ENCODE measurements around the gene RPN2. TPM values are rescaled to one million over a fixed set of nuclear protein-coding genes. Genes with fewer than 3 reads are reported as not detected.
A peak's percentile ranks its signal among the peaks of the same experiment; 100 is the strongest.

Gene RPN2
- total RNA-seq, 1 experiment from 2014 or later = 234 TPM

DNA sequence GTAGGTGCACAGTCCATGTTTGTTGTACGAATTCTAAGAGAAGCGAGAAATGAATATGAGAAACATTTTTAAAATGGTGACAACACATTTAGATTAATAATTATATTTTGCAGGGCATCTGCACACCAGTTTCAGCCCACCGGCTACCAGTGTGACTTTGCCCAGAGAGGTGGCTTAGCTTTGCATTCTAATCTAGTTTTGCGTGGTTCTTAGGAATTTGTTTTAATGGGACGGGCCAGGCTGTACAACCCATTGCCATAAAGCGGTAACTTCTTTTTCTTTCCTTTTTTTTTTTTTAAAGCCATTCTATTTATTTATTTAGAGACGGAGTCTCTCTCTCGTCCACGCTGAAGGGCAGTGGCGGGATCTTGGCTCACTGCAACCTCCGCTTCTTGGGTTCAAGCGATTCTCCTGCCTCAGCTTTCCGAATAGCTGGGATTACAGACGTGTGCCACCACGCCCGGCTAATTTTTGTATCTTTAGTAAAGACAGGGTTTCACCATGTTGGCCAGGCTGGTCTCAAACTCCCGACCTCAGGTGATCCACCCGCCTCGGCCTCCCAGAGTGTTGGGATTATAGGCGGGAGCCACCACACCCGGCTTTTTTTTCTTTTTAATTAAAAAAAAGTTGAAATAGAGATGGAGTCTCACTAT is 111.2 kb downstream of the RPN2 start:
- no peak overlapping the region for H3K56ac ChIP-seq (ENCODE audit: insufficient read length, low read depth, low read length)
- DNase-seq = no peak
- H3K4me2 ChIP-seq (ENCODE audit: insufficient read depth, insufficient read length, low read length) = peak overlapping the region; percentile 76
- no CpG with 5 or more reads among the region's 21 CpGs for WGBS (ENCODE audit: extremely low coverage, insufficient read length, low lambda C conversion rate)
- H2BK12ac ChIP-seq (ENCODE audit: insufficient read length, low read depth, low read length) = no peak overlapping the region
- Mint-ChIP-seq H3K27me3 (ENCODE audit: low read depth) (peaks cover 5% of the 10 kb centered on the region; the same call in 1 of the 2 replicates), H3K36me3 (ENCODE audit: insufficient read depth in 1 of 3, low read depth in 3 of 3) (peaks cover 26 to 29% (median 28%) of the 10 kb centered on the region in 3 experiments), H3K27ac (peak overlapping the region in 2 of 3 experiments; percentile 31 to 53; a peak in 4 of 7 replicates), H3K4me1 (peaks cover 29 to 32% of the 10 kb centered on the region in 2 experiments), H3K4me3 (peak overlapping the region; percentile 82 to 89), H3K9me3 (peaks cover 13 to 17% of the 10 kb centered on the region in 2 experiments)
- H2BK120ac ChIP-seq (ENCODE audit: low read depth, low read length, poor library complexity, severe bottlenecking) = no peak overlapping the region
- H3K79me1 ChIP-seq (ENCODE audit: insufficient read depth, low read depth, low read length, poor library complexity, severe bottlenecking) = peaks cover 5% of the 10 kb centered on the region
- H4K20me1 ChIP-seq (ENCODE audit: control insufficient read depth, insufficient read depth, insufficient read length) = peaks cover 2% of the 10 kb centered on the region
- no peaks in the 10 kb centered on the region for H3K4me1 ChIP-seq (ENCODE audit: insufficient read depth, low read length)
- H3K23me2 ChIP-seq (ENCODE audit: insufficient read length, low read depth, low read length, poor library complexity, severe bottlenecking) = peaks cover 4% of the 10 kb centered on the region
- 0 out of 2 replicates have a peak, but pooled peaks cover 2% of the 10 kb centered on the region for H3K79me2 ChIP-seq (ENCODE audit: insufficient read depth, low read length)
- H3K4ac ChIP-seq (ENCODE audit: low read depth, low read length) = no peak overlapping the region
- H2BK5ac ChIP-seq (ENCODE audit: insufficient read length, low read length) = no peak overlapping the region
- no peaks in the 10 kb centered on the region for H3K27me3 ChIP-seq (ENCODE audit: insufficient read depth, low read length)
- no peak overlapping the region for H4K5ac ChIP-seq (ENCODE audit: insufficient read length, low read depth, low read length)
- no peak overlapping the region for H2BK20ac ChIP-seq (ENCODE audit: low read depth, low read length, poor library complexity, severe bottlenecking)
- H3T11ph ChIP-seq (ENCODE audit: low read length) = peak overlapping the region; percentile 54
- H3K18ac ChIP-seq (ENCODE audit: insufficient read length, low read depth, low read length) = peak overlapping the region; percentile 88
- H3K9ac ChIP-seq (ENCODE audit: extremely low read depth, insufficient read length, low read length) = peak overlapping the region; percentile 80
- no peak overlapping the region for H2AFZ ChIP-seq (ENCODE audit: low read length)
- H2BK15ac ChIP-seq (ENCODE audit: low read depth, low read length) = no peak overlapping the region
- H4K8ac ChIP-seq (replicated peaks; ENCODE audit: insufficient read length, low read depth, low read length) = no peak overlapping the region
- TF ChIP-seq CTCF (conservative IDR thresholded peaks at IDR 0.05) = no peak
- H3K9me3 ChIP-seq (ENCODE audit: control insufficient read depth, low read depth, low read length) = no peaks in the 10 kb centered on the region
- H3K23ac ChIP-seq (ENCODE audit: insufficient read length, low read depth, low read length) = no peak overlapping the region
- H2AK5ac ChIP-seq (ENCODE audit: insufficient read length, low read length) = no peak overlapping the region
- peak overlapping the region; percentile 12 for H3K27ac ChIP-seq (ENCODE audit: insufficient read length, low read depth, low read length)
- H3K14ac ChIP-seq (ENCODE audit: insufficient read depth, low read length) = peak overlapping the region; percentile 64; the same call in 1 of the 2 replicates
- H4K91ac ChIP-seq (ENCODE audit: insufficient read length, low read depth, low read length) = peak overlapping the region; percentile 2

Other genes starting within 250 kb of the RPN2 start
- gene SAMHD1, start 227.6 kb upstream of the RPN2 start, total RNA-seq (2021) = 53.1 and 59.6 TPM in 2 replicates
- 14.1 and 16.3 TPM in 2 replicates for gene RBL1, start 83.3 kb upstream of the RPN2 start, total RNA-seq (2021)
- gene MROH8, start 218 bp downstream of the RPN2 start, total RNA-seq (2021) = 0.79 and 0.90 TPM in 2 replicates
- 0.68 TPM in 1 of 2 replicates, not detected in the other for gene GHRH, start 82.5 kb downstream of the RPN2 start, total RNA-seq (2021)
- 40.3 and 40.7 TPM in 2 replicates for gene MANBAL, start 110.3 kb downstream of the RPN2 start, total RNA-seq (2021)
- gene SRC, start 166.8 kb downstream of the RPN2 start, total RNA-seq (2021) = 37.5 and 44.5 TPM in 2 replicates